HG03342 (cell line): Measurements from ENCODE around the gene BRF1.

ENCODE experiments used
- ATAC-seq: cut with Tn5 transposase; IDR thresholded peaks from one replicate; pipeline ENCODE4 v1.9.1; 2021; ENCODE audit warnings: mild to moderate bottlenecking, moderate library complexity; ENCODE audit not compliant: unreplicated experiment

BRF1 gene

DNA sequence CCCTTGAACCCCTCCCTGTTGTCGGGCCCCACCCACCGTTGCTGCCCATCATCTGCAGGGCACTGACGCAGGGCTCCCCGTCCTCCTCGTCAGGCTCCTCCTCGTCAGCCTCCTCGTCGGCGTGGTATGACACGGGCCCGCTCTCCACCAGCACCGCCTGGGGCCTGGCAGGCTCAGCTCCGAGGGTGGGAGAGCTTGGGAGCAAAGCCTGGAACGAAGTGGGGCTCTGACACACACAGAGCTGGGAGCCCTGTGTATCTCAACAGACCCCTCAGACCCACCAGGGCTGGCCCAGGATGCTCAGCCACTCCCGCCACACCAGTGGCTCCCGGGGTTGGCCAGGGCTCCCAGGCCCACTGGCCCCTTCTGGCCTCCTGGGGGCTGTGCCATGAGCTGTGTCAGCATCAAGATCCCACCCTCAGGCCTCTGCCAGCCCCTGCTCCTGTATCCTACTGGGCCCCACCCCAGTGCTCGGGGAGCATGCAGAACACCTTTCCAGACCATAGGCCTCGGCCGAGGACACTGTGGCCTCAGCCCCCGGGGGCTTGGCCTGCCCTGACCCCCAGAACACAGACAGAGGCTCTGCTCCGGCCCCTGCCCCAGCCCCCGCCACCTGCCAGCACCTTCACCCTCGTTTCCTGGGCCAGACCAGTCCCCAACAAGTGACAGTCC lies 89.6 kb downstream of the BRF1 start:
- no peak for ATAC-seq

DNA sequence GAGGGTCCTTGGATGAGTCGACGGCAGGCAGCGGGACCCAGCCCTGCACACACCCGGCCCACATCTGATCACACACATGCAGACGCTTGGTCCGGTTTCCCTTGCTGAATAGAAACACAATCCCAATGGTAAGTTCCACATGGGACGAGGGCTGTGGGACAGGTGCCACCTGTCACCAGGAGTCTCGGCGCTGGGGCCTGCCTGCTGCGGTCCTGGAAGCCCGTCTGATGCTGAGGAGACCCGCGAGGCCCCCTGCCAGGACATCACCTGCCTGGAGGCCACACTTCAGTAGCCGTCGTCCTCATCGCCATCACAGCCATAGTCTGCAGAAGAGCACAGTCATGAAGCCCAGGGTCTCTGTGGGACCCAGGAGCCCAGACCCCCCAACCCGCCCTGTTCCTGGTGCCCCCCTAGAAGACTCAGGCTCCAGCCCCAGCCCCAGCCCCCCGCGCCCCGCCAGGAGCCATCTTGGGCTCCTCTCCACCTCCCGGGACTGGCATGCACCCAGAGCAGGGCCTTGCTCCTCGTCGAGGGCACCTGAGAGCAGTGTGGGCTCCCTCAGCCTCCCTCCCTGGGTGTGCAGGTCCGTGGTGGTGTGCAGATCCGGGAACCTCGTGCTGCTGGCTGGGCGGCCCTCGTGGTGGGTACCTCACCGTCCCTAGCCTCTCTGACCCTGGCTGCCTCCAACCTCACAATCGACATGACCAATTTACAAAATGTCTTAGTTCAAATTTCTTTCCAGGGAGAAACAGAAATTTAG lies 90.4 kb downstream of the BRF1 start:
- no peak for ATAC-seq

DNA sequence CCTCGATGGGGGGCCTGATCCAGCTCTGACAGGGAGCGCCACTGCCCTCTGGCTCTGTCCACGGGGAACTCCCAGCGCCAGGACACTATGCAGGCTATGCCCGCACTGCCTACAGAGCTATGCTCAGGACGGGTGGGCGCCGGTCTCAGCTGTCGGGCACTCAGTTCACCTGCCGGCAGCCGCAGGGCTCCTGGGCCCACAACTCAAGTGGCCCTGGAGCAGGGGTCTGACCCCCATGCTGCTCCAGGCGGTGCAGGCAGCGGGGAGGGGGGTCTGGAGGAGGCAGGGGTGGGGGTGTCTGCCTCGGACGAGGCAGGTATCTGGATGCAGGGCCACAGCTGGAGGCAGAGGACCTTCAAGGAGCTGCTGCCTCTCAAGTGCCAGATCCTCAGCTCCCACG lies 91.2 kb downstream of the BRF1 start:
- ATAC-seq = no peak

DNA sequence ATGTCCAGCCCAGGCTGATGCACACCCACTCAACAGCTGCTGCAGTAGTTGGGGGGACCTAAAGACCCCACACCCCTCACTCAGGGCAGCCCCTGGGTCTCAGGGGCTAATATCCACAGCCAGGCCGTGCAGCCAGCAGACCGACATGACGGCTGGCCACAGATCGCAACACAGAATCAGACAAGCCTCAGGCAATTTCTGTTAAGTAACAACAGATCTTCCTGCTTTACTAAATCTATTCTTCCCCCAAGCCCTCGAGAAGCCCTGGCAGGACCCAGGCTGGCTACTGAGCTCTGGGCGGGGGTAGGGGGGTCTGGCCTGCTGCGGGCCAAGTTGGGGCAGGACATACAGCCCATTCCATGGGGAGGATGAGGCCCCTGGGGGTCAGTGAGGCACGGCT lies 91.7 kb downstream of the BRF1 start:
- no peak for ATAC-seq

DNA sequence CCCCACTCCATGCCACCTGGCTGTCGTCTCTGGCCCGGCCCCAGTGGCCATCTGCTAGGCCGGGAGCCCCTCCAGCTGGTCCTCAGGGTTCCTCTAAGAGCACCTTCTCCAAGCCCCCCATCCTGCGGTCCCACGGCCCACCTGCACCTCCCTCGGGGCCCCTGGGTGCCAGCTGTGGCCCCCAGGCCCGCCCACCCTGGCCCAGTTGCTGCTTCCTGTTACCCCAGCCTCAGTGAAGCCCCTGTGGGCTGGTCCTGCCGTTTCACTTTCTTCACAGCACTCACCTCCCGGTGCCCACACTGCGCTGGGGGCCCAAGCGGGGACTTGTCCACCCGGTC lies 92.1 kb downstream of the BRF1 start:
- no peak for ATAC-seq

DNA sequence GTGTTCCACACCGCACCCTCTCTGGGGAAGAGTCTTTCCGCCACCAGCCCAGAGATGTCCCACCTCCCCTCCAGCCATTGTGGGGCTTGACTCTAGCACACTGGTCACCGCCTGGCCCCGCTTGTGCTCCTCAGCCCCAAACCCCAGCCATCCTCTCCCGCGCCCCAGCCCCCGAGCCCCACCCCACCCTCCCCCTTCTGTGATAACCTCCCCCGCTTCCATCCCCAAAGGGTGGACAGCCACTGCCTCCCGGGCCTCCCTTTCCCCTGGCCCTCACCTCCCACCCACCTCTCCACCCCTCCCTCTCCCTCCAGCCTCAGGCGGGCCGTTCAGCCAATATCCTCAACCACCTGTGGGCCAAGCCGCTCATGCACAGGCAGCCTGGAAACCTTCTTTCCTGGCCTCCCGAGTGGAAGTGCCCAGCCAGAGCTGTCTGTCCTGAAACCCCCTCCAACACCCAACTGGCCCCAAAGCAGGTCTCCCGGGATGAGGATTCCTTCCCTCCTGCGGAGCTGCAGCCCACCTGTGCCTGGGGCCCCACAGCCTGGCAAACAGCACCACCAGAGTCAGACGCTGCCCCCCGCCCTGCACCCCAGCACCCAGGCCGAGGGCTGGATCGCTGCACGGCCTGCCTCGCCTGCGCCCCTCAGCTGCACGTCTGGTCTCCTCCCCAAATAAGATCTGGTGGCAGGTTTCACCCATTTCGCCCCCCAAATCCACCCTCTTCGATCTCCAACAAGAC lies 92.6 kb downstream of the BRF1 start:
- no peak for ATAC-seq

DNA sequence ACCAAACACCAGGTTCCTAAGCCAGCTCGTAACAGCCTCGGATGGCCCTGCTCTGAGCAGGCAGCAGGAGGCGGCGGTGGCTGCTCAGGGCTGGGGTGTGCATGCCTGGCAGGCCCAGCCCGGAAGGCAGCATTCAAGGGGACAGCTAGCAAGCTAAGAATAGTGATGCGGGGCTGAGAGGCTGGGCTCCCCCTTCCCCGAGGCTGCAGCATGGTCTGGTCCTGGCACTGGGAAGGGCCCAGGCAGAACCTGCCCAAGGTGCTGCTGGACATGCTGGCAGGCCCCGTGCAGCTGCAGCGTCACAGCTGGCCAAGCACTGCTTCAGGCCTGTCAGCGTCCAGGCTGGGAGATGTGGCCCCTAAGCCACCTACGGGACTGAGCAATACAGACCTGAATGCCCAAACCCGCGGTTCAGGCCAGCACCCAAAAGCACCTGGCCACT lies 93.3 kb downstream of the BRF1 start:
- ATAC-seq = no peak

DNA sequence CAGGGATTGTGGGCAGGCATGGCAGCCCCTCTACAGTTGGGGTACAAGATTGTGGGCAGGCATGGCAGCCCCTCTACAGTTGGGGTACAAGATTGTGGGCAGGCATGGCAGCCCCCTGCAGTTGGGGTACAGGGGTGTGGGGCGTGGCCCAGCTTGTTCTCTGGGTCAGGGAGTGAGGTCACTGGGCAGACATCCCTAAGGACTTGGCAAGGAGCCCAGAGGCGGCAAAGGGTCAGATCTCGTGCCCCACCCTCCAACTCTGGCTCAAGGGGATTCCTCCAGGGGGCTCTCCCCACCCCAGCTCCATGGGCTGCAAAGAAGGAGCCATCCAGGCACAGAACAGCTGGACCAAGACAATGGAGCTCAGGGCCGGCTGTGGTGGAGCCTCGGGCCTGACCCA lies 93.9 kb downstream of the BRF1 start:
- ATAC-seq = no peak

DNA sequence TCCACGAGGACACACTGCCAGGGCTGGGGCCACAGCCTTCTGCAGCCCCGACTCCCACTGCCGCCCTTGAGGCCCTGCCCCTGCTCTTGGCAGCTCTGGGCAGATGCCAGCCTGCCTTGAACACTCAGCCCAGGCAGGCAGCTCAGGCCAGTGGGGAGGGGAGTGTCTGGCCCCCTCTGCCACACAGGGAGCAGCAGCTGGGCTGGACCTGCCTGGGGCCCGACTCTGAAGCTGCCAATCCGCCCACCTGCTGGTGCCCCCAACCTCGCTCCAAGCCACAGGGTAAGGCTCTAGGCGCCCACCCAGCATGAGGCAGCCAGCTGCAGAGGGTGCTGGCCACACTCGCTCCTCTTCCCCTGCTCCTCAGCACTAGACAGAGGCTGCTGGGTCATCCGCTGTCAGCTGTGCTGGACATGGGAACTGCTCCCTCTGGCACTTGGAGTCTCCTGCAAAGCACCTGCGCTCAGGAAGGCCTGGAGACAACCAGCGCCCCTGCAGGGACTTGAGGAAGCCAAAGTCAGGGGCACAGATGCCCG lies 95.1 kb downstream of the BRF1 start:
- no peak for ATAC-seq

DNA sequence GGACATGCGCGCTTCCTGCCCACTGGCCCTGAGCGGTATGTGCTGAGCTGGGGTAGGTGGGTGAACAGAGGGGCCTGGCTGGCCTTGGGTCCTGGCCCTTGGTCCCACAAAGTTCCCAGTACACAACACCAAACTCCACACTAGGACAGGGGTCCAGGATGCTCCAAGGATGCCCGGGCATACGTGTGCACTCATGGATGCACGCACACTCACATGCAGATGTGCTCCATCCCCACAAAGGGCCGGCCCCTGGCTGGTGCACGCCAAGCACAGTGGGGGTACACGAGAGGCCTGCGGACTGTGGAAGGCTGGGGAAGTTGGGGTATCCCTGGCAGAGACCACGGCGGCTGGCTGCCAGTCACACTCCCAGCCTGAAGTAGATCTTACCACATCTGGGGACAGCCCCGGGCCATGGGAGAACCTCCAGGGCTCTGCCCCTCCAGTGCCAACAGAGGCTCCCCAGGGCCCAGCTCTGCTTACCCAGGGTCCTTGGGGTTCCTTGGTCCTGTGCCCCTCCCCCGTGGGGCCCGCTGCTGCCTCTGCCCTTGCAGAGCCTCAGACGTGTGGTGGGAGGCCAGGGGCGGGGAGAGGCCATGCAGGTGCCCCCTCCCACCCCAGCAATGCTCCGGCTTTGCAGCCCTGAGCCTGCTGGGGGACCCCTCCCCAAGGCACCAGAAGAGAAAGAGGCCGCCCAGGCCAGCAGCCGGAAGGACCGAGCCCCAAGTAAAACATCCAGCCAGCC lies 95.7 kb downstream of the BRF1 start:
- ATAC-seq = no peak

DNA sequence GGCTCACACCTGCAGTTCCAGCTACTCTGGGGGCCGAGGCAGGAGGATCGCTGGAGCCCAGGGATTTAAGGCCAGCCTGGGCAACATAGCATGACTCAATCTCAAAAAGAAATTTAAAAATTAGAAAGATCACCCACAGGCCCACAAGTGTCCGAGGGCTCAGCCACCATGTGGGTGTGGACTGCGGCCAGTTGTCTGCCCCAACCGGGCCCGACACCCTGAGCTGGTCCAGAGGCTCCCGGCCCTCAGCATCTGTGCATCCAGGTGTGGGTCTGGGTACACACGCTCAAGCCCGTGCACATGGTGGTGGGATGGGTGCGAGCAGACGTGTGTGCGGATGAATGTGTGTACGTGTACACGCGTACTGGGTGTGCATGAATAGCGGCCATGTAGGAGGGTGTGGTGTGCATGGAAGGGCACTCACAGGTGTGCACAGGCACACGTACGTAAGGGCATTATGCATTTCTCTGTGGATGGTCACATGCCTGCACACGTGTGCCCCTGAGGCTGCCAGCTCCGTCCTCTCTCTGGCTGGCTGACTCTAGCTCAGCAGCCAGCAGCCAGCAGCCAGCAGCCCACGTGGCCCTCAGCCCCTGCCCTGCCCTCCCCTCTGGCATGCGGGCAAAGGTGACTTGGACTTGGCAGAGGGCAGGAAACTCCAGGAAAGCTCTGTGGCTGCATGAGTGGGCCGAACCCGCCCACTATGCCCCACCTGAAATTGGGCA lies 96.4 kb downstream of the BRF1 start:
- no peak for ATAC-seq

DNA sequence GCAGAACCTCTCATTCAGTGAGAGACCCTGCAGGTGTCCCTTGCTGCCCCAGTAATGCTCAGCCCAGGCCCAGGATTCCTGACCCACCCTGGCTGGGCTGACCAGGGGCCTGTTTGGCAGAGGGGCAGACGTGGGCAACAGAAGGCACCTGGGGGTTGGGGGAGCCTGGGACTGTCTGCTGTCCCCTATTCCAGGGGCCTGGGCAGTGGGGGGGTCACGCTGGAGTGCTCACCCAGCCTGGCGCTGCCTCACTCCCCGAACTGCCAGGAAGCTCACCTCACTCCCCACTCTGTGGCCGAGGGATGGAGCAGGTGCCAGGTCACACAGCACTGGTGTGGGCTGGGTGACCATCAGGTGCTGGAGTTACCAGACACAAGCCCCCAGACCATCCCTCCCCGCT lies 97.1 kb downstream of the BRF1 start:
- ATAC-seq = no peak

DNA sequence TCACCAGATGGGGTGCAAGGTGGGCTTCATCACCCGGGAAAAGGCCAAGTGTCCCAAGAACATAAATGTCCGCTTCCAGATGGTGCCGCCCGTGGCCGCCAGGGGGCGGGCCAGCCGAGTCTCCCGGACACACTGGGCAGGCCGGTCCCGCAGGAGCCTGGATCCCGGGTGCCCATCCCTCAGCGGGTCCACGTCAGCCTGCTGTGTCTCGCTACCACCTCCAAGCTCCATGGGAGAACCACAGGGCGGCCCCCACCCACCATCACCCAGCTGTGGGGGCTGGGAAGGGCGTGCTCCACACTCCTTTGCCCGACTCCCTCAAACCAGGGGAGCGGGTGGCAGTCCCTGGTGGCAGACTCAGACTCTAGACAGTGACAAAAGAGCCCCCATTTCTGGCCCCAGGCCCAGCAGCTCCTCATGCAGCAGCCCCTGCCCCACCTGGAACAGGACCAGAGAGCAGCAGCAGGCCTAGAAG lies 97.7 kb downstream of the BRF1 start:
- ATAC-seq = no peak

DNA sequence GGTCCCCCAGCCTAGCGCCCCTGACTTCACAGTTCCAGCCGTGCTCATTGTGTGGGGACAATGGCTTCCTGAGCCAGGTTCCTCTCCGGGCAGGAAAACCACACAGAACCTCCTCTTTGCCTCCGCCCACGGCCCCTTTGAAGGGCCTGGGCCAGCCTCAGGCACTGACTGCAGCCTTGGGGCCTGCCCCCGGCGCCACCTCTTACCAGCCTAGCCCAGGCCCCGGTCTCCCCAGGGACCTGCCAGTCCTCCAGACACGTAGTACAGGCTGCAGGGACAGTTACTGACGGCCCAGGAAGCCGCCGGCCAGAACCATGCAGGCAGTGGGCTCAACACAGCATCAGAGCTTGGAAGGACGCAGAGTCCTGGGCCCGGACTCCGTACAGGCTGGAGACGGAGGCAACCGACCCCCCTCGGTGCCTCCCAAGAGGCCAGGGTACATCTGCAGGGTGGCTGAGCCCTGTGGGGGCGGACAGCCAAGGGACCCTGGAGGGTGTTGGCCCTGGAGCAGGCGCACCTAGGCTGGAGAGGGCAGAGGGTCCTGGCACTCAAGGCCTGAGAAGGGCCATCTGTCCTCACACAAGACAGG lies 98.8 kb downstream of the BRF1 start:
- ATAC-seq = no peak

DNA sequence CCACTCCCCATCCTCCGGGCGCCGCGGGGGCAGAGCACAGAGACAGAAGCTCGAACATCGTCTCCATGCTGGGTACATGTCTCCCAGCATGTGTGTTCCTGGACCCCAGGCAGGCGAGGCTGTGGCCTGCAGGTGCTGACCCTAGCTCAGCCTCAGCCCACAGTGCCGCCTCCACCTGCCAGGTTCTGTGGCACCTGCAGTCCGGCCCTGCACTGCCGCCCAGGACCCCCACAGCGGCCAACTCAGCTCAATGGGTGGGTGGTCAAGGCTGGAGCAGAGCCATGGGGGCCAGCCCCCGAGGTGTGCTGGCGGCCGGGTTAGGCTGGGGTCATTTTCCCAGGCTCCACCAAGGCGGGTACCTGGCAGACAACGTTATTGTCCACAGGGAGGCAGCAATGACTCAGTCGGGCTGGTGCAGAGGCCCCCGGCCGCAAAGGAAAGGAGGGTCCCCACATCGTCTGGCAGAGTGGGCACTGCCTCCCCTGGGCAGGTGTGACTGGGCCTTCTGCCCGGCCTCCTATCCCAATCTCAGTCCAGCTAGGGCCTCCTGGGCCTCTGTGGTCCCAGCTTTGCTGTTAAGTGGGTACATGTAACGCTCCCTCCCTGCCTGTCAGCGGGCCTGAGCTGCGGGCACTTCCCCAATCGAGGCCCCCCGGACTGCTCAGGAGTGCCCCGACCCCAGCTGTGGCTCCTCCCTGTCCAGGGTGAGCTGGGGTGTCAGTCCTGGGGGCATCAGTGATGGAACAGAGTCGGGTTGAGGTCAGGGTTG lies 99.5 kb downstream of the BRF1 start:
- ATAC-seq = no peak

DNA sequence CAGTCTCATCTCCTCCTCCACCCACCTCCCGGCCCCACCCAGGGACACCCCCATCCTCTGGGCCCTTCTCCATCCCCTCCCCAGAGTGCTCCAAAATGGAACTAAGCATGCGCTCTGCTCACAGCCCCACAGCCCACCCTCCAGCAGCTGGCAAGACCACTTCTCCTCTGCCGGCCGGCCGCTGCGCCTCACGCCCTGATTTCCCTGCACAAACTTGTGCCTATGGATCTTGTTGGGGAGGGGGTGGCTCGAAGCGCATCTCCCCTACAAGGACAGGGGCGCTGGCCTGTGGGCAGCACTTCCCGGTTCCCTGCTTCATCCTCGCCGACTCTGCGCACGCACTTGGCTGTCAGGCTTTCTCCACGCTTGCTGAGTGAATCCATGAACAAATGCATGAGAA lies 100.2 kb downstream of the BRF1 start:
- ATAC-seq = no peak

DNA sequence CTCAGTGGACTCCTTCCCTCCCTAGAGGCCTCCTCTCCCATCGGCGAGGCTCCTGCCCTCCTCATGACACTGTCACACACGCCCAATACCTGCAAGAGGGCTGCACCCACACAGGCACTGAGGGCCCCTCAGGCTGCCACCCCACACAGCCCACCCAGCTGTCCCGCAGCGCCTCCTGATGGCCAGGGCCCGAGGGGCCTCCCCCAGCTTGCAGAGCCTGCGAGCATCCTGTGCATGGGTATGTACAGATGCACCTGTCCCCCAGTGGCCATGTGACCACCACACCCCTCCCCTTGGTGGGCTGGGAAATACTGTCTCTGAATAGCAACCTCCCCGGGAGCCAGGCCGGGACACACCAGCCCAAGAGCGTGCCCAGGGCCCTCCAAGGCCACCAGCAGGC lies 100.7 kb downstream of the BRF1 start:
- ATAC-seq = no peak

DNA sequence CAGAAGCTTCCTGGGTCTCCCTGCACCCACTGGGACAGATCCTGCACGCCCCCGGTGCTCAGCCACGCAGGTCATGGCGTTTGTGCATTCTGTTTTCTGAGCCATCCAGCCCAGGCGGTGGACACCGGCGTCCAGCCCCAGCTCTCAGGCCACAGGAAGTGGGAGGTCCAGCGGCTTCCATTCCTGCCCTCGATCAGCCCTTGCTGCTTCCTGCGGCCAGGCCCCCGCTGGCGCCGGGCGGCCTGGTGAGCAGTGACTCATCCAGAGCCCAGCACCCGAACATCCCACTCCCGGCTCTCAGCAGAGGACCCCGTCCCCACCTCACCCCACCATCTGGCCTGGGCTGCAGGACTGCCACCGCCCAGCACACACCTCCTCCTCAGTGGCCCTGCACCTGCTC lies 101.7 kb downstream of the BRF1 start:
- ATAC-seq = no peak

DNA sequence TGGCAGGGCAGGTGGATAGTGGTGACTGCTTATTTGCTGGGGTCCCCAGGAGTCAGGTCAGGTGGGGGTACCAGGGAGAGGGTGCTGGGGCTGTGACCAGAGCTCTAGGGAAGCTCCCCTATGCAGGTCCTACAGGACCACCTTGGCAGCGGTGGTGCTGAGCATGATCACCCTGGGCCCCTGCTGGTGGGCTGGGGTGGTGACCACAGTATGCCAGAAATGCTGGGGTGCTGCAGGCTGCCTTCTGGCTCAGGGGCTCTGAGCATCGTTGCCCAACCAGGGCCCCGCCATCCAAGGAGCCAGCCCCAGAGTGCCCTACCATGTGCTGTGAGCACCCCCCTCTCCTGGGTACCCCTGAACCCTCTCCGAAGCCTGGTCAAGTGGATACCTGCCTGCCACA lies 102.2 kb downstream of the BRF1 start:
- ATAC-seq = no peak
